ENCODE measurements around the gene ARID5B.

Gene ARID5B

DNA sequence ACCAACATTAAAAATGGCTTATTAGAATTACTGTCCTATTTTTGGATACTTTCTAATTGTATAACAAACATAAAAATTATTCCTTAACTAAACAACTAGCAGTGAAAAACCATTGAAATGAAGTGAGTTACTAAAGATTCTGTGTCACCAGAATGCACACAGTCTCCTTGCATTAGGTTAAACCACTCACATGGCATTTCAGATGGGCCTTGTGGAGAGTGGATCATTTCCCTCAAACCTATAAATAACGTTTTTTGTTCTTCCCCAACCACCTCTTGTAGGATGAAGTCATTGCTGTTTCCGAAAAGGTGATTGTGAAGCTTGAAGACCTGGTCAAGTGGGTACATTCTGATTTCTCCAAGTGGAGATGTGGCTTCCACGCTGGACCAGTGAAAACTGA lies 38.4 kb downstream of the ARID5B start:
- DNase-seq, result peak; percentile 52

DNA sequence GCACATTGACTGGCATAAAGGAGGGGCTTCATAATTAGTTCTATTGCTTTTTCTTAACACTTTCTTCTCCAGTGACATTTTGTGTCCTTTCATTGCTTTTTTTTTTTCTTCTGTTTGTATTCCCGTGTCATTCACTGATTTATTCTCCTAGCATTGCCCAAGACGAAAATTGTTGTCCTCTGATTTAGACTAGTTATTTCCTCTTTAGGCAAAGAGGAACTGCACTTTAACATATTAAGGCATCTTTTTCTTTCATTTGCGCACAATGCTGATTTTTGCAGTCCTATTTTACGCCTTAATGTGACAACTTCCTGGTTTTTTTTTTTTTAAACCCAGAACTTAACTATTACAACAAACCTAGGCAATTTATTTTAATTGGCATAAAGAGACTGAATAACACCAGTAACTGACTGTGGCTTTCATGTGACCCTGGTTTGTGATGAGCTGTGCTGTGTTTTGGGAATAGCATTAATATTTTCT lies 39.7 kb downstream of the ARID5B start:
- peak; percentile 95 for DNase-seq

DNA sequence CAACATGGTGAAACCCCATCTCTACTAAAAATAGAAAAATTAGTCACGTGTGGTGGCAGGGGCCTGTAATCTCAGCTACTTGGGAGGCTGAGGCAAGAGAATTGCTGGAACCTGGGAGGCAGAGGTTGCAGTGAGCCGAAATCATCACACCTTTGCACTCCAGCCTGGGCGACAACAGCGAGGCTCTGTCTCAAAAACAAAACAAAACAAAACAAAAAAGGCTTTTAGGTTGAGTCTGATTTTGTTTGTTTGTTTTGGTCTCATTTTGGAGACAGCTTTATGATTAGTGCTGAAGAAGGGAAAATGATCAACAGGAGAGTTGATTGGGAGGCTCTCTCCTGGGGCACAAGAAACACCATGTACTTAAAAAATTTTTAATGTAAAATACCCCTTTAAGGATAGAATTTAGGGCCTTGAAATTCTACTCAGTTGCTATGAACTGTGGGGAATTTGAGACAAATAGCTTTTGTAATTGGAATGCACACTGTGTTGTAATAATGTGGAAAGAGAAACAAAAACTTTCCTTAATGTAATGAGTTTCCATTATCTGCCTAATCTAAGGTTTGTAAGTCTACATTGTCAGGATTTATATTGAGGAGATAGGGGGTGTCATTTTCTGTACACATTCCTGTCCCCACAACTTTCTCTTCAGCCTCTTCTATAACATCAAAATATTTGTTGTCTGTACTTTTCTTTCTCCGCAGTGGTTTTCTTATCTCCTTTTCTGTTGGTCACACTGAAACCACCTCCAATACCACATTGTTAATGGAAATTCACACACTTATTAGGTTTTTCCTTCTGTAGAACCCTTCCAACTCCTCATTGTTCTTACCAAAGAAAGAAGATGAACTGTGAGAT lies 41.3 kb downstream of the ARID5B start:
- DNase-seq, result peak; percentile 94

DNA sequence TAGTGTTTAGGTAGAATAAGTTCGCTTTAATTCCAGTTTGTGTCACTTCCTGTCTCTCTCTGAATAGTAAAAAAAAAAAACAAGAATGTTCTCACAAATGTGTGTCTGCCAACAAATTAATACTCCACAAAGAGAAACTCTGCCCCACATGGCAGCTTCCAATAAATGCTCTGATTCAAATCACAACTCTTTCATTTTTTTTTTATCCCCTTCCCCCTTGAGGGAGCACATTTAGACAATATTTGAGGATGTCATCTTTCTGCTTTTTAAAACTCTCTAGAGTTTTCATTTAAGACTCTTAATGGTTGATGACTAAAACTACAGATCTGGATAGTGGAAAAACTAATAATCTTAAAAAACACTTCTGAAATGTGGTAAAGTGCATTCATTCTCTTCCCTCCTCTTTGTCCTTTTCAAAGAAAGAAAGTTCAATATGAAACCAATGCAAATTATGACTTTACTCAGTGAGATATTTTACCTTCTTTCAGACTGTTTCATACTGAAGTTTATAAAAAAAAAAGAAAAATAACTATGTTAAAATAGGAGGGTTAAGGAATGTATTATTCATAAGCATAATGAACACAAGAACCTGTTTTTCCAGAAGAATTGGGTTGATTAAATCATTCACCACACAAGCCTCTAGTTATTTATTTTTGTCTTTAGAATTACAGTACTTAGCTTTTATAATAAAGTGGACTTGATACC lies 42.3 kb downstream of the ARID5B start:
- DNase-seq, result peak; percentile 57

DNA sequence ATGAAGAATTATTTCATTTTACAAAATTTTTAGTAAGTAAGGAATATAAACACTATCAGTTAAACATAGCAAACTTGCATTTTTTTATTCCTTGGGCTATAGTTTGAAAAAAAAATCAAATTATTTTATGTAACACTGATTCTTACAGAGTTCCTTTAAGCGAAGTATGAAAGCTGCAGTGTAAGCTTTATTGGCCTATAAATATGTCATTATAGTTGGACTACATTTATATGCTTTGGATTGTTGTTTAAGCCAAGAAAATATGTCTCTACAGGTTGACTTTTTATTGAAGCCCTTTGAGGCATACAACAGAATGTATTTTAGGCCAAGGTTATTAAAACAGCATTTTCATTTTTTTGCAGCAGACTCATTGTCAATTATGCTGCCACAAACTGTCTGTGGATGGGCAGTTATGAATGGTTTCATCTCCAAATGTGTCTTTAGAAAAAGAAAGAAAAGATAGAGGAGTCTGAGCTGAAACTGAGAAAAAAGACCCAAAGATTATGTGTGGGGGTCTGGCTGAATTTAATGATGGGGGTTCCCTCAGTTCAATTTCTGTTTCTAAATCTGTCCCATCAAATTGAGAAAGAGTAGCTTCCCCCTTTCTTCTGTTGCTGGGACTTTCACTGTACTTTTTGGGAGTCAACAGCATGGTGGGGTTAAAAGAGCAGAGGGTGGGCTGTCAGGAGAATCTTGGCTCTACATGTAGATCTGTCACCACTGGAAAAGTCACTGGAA lies 43.1 kb downstream of the ARID5B start:
- DNase-seq, result peak; percentile 64

DNA sequence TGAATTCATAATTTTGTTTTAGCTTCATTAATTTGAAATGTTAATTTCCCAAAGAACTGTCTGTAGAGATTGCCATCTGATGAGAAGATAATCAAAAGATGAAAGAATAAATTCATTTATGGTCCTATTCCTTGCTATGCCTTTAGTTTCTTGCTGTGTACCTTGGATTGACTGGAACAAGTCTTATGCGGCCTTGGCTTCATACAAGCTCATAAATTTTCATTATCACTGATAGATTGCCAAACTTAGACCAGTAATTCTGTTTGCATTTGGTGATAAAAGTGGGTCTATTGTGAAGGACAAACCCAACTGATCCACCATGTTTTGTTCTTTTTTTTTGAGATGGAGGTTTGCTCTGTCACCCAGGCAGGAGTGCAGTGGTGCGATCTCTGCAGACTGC lies 48.2 kb downstream of the ARID5B start:
- no peak for DNase-seq

DNA sequence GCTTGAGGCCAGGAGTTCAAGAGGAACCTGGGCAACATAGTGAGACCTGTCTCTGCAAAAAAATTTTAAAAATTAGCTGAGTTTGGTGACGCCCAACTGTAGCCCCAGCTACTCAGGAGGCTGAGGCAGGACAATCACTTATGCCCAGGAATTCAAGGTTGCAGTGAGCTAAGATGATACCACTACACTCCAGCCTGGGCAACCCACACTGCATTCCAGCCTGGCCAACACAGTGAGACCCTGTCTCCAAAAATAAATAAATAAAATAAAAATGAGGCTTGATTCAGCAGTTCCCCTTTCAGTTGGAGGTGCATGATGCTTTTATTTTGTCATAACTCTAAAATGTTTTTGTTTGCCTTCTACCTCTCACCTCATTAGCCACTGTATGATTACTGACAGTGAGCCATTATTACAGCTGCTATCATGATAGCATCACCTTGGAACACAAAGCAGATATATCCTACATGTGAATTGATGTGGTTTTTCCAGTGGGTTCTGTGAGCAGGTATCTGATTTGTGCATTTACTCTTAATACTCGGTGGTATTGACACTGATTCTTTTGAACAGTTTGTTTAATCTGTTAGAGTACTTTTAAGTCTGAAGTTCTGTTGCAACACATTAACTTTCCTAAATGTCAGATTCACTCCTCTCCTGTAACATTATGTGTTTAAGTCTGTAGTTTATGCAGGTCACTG lies 49.1 kb downstream of the ARID5B start:
- no peak for DNase-seq

DNA sequence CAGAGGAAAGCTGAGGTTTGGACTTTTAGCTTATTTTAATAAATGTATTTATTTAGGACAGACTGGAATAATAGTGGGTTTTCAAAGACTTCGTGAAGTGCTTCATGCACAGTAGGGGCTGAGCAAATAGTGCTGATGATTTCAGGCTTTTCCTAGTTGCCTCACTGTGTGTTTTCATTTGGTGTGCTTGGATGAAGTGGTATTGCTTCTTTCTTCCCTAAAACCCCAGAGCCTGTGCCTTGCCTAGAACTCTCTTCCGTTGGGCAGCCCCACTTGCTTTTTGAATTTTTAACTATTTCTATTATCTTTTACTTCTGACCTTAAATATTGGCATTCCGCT lies 49.6 kb downstream of the ARID5B start:
- DNase-seq, result no peak

DNA sequence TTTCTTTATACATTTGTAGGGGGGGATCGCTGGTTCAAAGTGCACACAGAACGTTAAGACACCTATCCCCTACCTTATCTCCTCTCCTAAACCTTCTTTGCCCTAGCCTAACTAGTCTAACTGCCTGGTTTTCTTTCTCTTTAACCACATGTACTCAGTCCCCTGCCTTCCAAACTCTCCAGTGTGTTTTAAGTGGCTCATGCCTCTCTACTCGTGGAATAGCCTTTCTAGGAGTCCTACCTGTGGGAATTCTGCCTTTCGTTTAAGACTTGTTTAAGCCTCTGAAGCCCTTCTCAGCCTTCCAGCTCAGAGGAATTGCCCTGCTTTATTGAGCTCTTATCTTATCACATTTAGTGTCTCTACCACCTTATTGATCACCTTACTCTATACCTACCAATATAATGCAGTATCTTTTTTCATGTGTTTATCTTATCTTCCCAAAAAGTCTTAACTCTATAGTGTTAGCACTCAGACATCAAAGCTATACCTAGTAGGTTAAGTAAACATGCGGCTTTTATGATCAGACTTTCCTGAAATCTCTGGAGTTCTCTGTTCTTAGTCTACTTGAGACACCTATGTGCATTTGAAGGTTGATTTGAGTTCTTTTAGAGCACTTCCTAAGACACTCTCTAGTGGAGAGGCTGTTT lies 50.7 kb downstream of the ARID5B start:
- DNase-seq, result no peak

DNA sequence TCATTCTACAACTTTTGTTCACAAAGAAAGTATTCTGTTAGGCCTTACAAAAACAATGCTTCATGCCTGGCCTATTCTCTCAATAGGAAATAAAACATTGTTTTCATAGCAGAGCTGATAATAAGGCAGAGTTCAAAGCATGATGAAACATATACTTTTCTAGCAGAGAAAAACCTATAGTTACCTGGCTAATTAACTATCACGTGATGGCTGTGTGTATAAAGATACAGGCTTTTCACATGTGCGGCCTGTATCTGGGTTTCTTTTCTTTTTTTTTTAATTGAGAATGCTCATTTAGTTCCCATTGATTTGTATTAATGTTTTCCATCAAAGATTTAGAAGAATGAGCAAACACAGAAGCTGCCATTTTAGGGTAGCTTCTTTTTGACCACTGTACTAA lies 51.7 kb downstream of the ARID5B start:
- no peak for DNase-seq

DNA sequence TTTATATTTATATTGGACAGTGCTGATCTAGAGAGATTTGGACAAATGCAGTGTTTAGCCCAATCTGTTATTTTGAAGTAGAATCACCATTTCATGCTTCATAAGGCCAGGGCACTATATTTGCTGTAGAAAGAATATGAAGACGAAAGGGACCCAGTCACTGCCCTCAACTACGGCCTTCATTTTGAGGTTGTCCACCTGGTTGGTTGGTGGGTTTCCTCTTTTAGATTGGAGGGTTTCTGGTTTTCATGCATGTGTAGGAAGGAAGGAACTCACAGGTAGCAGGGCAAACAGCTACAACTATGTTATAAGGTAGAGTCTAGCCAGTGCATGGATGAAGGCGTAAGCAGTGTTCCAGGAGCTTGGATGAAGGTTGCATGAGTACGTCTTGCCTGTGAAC lies 56.3 kb downstream of the ARID5B start:
- DNase-seq, result no peak

DNA sequence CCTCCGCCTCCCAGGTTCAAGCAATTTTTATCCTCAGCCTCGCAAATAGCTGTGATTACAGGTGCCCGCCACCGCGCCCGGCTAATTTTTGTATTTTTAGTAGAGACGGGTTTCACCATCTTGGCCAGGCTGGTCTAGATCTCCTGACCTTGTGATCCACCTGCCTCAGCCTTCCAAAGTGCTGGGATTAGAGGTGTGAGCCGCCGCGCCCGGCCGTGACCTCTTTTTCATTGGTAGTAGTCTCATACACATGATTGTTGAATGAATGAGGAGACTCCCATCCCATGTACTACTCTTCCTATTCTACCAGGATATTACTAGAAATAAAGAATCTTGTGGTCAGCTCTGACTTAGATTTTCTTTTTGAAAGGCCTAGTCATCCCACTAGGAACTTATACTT lies 56.8 kb downstream of the ARID5B start:
- no peak for DNase-seq

DNA sequence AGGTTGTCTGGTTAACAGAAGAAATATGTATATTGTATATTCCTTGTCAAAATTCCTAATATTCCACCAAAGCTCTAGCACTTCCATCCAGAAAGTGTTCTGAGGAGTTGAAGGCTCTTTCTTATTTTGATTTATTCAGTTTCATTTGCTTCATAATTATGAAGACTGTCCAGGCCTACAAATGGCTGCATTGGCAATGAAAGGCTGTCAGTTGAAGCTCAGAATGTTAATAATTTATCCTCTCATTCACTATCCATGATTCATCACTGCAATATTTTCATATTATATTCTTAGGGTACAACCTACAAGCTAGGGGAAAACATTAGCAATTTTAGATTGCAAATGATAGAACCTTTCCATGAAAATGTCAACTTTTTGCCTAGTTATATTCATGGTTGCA lies 57.3 kb downstream of the ARID5B start:
- no peak for DNase-seq

DNA sequence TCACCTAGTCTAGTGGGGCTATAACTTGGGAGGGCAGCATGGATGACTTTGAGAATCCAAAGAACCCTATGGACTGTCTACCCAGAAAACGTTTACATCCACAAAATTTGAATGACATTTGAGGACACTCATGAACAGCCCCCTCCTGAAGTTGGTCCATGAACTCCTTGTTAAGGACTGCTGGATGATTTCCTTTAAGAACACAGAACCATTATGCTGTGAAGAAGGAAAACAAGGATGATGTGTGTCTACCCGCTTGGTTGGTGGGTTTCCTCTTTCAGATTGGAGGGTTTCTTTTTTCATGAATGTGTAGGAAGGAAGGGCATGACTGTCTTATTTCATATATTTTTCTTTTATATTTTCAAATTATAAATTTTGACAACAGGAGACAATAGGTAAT lies 58.3 kb downstream of the ARID5B start:
- no peak for DNase-seq

DNA sequence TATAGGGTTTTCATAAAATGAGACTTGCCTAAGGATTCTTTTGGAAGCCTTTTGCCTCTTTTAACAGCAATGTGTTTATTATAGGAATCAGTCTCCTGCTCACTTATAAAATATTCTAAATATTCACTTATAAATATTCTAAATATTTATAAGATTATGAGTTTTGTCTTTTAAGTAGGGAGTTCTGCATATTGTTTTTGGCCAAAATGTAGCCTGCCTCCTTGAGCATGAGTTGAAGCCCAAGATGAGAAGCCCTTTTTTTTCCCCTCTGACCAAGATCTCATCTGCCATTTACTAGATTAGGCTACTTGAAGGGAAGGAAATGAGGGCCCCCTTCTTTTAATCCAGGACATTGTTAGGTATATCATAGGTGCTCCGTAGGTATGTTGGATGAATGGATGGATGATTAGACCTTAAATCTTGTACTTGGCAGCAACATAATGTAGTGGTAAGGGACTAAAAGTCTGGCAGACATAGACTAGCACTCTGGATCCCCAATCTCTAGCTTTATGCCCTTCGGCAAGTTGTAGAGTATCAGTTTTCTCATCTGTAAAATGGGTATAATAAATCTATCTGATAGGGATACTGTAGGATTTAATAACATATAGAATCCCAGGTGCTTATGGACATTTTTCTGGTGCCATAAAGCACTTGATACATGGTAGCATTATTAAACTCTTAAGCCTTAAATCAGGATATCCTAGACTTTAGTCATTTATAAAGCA lies 59.1 kb downstream of the ARID5B start:
- DNase-seq, result no peak

DNA sequence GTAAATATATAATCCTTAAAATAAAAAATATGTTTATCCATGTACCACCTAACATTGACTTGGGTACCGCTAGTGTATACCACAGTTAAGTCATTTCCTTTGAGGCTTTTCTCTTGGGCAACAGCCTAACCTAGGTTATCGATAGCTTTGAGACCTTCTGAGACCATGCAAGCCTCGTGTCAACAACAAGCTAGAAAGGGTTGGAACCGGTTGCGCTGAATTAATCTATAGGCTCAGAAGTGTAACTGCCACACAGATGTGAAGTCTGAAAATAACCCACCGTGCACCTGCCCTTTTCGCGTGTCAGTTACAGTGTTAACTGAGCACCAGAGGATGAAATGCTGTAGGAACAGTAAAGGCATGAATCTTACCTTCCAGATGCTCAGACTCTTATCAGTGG lies 59.8 kb downstream of the ARID5B start:
- no peak for DNase-seq

DNA sequence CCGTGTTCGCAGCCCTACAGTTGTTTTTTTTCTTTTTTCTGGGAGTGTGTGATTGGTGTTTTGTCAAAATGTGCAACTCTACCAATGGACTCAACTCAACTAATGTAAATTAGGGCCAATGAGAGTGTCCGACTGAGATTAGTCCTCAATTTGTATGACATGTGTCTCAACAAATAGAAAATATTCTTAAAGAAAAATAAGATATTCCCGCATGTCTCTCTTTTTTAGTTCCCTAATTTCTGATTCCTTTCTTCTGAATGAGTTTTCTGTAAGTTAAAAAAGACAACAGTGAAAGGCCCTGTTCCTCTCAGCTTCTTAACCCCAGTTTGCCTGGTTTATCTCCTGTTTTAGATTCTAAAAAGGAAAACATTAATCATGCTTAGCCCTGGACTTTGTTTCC lies 61.5 kb downstream of the ARID5B start:
- no peak for DNase-seq

DNA sequence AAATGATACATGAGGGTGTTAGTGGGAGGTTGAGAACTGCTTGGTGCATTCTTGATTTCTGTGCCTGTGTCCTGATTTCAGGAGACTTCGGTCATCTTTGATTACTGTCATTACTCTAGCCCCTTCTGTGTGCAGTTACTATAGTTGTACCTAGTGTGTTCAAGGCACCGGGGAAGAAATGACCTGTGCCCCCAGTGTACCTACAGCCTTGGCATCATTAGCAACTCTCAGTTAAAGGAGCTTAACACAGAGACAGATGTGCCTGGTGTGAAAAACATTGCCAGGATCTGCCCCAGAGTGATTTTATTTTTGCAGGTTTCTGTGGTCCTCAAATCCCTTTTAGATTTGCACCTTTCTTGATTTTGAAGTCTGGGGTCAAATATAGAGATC lies 62.2 kb downstream of the ARID5B start:
- DNase-seq, result no peak

DNA sequence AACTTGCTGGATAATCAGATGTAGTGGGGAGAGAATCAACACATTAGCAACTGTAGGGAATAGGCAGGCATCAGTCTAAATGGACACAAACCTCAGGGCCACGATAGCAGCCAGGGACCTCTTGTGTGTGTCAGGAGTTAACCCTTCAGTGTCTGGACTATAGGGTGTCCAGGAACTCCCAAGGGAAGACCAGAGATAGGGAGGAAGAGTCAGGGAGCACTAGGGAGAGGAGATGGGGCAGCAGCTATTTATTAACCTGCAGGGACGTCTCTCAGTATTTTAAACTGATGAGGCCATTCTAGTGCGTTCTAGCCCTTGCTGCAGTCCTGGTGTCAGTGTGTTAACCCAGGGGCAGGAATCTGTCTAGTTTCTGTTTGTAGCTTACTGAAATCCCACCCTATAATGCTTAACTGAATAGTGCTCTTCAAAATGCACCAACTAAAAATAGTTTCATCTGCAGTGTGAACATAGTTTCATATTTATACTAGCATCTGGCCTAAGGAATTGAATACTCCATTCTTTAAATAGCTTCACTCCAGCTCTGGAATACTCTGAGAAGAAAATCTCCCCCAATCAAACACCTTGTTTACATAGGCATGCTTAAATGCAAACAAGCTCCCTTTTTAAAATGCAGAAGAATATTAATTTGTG lies 62.7 kb downstream of the ARID5B start:
- no peak for DNase-seq

DNA sequence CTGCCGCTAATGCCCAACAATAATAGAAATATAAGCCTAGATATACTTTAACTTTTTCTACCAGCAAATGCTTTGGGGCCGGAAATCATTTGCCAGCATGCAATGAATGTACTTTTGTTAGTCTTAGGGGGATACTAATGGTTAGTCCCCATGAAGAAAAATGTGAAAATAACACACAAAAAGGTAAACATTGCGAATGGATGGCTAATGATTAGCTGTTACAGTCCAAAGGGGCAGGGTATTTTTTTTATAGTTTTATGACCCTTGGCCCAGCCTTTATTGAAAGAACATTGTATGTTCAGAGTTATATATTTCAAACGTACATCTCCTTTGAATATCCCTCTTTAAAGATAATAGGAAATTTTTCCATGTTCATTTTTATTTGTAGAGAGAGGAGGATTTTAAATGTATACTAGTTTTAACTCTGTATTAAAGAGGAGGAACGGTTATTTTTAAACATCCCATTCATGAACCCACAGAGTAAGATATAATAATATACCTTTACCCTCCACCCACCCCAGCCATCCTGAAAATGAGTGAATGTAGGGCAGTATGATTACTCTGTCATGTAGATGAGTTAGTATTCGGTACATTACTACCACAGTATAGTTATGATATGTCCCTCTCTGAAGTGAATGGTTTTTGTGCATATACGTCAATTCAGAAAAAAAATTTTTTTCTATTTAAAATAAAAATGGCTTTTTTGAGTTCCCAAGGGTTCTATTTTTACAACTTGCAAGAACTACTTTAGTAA lies 63.6 kb downstream of the ARID5B start:
- no peak for DNase-seq

All from inflammatory macrophage treated with lipopolysaccharide for 4 hours (primary cell).